IMR-90 (cell line): ENCODE results near the gene PPHLN1. TPM values are rescaled to one million over a fixed set of nuclear protein-coding genes. Genes with fewer than 3 reads are reported as not detected.

ENCODE experiments used
- ATAC-seq: fragments of 200-7000 bp; cut with Tn5 transposase; 2 replicates; pipeline ENCODE4 v1.9.1; 2020; ENCODE audit warnings: low read depth, mild to moderate bottlenecking, moderate library complexity
- BruUV-seq: library from RNA; stranded (reverse); fragments of 400-500 nt; replicated peaks from 2 replicates; lab custom pipeline; 2021; lab: Mats Ljungman, UMichigan
- CTCF ChIA-PET: fragments of 300-600 bp; formaldehyde crosslinking; extraction: SDS; loops from one replicate; lab custom pipeline; 2021; ENCODE audit warnings: antibody characterized with exemption; lab: Yijun Ruan, JAX
- POLR2A ChIA-PET: fragments of 300-600 bp; sonication (Branson Sonifier 250); formaldehyde crosslinking; loops from one replicate; lab custom pipeline; 2022; ENCODE audit warnings: antibody characterized with exemption; ENCODE audit not compliant: unreplicated experiment; lab: Charles Lee
- DNase-seq: peaks from one replicate; pipeline ENCODE4 v3.0.0; 2013
- H2AFZ ChIP-seq: replicated peaks from 2 replicates; pipeline ENCODE3; 2013; ENCODE audit warnings: low read length, mild to moderate bottlenecking; ENCODE audit not compliant: poor library complexity
- H2AK5ac ChIP-seq: 2 replicates; pipeline ENCODE4 v1.6.1; 2013; ENCODE audit warnings: low read depth, low read length, inconsistent platforms
- H2AK9ac ChIP-seq: replicated peaks from 2 replicates; pipeline ENCODE3; 2013; ENCODE audit warnings: mild to moderate bottlenecking, low read depth, low read length, moderate library complexity; ENCODE audit not compliant: poor library complexity
- H2BK120ac ChIP-seq: 2 replicates; pipeline ENCODE4 v1.6.1; 2013; ENCODE audit warnings: low read depth, low read length, inconsistent platforms
- H2BK15ac ChIP-seq: 3 replicates; pipeline ENCODE4 v1.6.1; 2013; ENCODE audit warnings: low read depth, low read length, inconsistent platforms
- H2BK20ac ChIP-seq: 2 replicates; pipeline ENCODE4 v1.6.1; 2013; ENCODE audit warnings: low read depth, mild to moderate bottlenecking, inconsistent platforms, low read length, moderate library complexity
- H2BK5ac ChIP-seq: 2 replicates; pipeline ENCODE4 v1.6.1; 2013; ENCODE audit warnings: mild to moderate bottlenecking, low read depth, low read length, inconsistent platforms; ENCODE audit not compliant: poor library complexity, severe bottlenecking
- H3K14ac ChIP-seq: replicated peaks from 2 replicates; pipeline ENCODE4 v1.6.1; 2013; ENCODE audit warnings: low read depth, low read length, inconsistent platforms
- H3K18ac ChIP-seq: 2 replicates; pipeline ENCODE4 v1.6.1; 2013; ENCODE audit warnings: low read depth, low read length, control low read depth
- H3K23ac ChIP-seq: 2 replicates; pipeline ENCODE4 v1.6.1; 2013; ENCODE audit warnings: low read depth, low read length, inconsistent platforms
- H3K27ac ChIP-seq: 2 replicates; pipeline ENCODE4 v1.5.1; 2013; ENCODE audit warnings: mild to moderate bottlenecking, control low read depth, low read length; ENCODE audit not compliant: insufficient read depth
- H3K27me3 ChIP-seq: 2 replicates; pipeline ENCODE4 v1.6.1; 2013; ENCODE audit warnings: low read length; ENCODE audit not compliant: control insufficient read depth, insufficient read depth
- H3K36me3 ChIP-seq: 2 replicates; pipeline ENCODE4 v1.6.1; 2013; ENCODE audit warnings: low read length, mixed read lengths; ENCODE audit not compliant: control insufficient read depth, insufficient read depth
- H3K4ac ChIP-seq: 2 replicates; pipeline ENCODE4 v1.6.1; 2013; ENCODE audit warnings: low read depth, low read length, inconsistent platforms
- H3K4me1 ChIP-seq: 2 replicates; pipeline ENCODE4 v1.6.1; 2013; ENCODE audit warnings: low read length, mixed read lengths; ENCODE audit not compliant: control insufficient read depth, insufficient read depth
- H3K4me2 ChIP-seq: 2 replicates; pipeline ENCODE4 v1.6.1; 2013; ENCODE audit warnings: low read depth, mild to moderate bottlenecking, control low read depth, low read length, moderate library complexity
- H3K4me3 ChIP-seq: 2 replicates; pipeline ENCODE4 v1.5.1; 2013; ENCODE audit warnings: low read depth, mild to moderate bottlenecking, control low read depth, low read length, moderate library complexity; ENCODE audit not compliant: insufficient read depth
- H3K56ac ChIP-seq: 2 replicates; pipeline ENCODE4 v1.6.1; 2013; ENCODE audit warnings: low read length, inconsistent platforms; ENCODE audit not compliant: insufficient read depth; ENCODE audit errors: extremely low read depth
- H3K79me1 ChIP-seq, 2 experiments: 2 replicates each; pipeline ENCODE4 v1.6.1; 2013; ENCODE audit warnings: low read length in 2 of 2, inconsistent platforms in 1 of 2, low read depth in 1 of 2
- H3K9ac ChIP-seq: 2 replicates; pipeline ENCODE4 v1.6.1; 2013; ENCODE audit warnings: low read depth, low read length, control low read depth
- H3K9me1 ChIP-seq: 2 replicates; pipeline ENCODE4 v1.6.1; 2013; ENCODE audit warnings: low read length, inconsistent platforms; ENCODE audit not compliant: insufficient read depth
- H3K9me3 ChIP-seq: 2 replicates; pipeline ENCODE4 v1.6.1; 2013; ENCODE audit warnings: low read length; ENCODE audit not compliant: control insufficient read depth, insufficient read depth
- H4K20me1 ChIP-seq: 2 replicates; pipeline ENCODE4 v1.6.1; 2013; ENCODE audit warnings: low read length, inconsistent platforms; ENCODE audit not compliant: insufficient read depth
- H4K5ac ChIP-seq: 2 replicates; pipeline ENCODE4 v1.6.1; 2013; ENCODE audit warnings: mild to moderate bottlenecking, low read depth, low read length, control low read depth
- H4K8ac ChIP-seq, 2 experiments: 2 replicates each; pipeline ENCODE4 v1.6.1; 2013; ENCODE audit warnings: low read depth in 2 of 2, low read length in 2 of 2, control low read depth in 1 of 2, inconsistent platforms in 1 of 2
- H4K91ac ChIP-seq: 2 replicates; pipeline ENCODE4 v1.6.1; 2013; ENCODE audit warnings: low read depth, low read length, inconsistent platforms; ENCODE audit not compliant: insufficient read depth
- CHD1 ChIP-seq: IDR thresholded peaks from 2 replicates; pipeline ENCODE4 v1.6.1; 2012; ENCODE audit warnings: low read depth, low read length, improper control_type of control experiment
- FOS ChIP-seq: fragments of 150-350 bp; IDR thresholded peaks from 2 replicates; pipeline ENCODE4 v1.6.1; 2016; ENCODE audit warnings: low read depth, low read length
- MAZ ChIP-seq: IDR thresholded peaks from 2 replicates; pipeline ENCODE4 v1.6.1; 2012; ENCODE audit warnings: low read depth, mild to moderate bottlenecking, low read length, improper control_type of control experiment, moderate library complexity, borderline replicate concordance
- NFE2L2 ChIP-seq: fragments of 150-350 bp; IDR thresholded peaks from 2 replicates; pipeline ENCODE4 v1.6.1; 2016; ENCODE audit warnings: low read depth, mild to moderate bottlenecking, low read length
- RCOR1 ChIP-seq: IDR thresholded peaks from 2 replicates; pipeline ENCODE4 v1.6.1; 2012; ENCODE audit warnings: mild to moderate bottlenecking, low read length, improper control_type of control experiment; ENCODE audit not compliant: insufficient replicate concordance
- WGBS, 2 experiments: methylation state at CpG; one replicate each; pipeline versions ENCODE4 v1.1.5 to v1.1.7; 2013; ENCODE audit warnings: missing lambda C conversion rate in 2 of 2; ENCODE audit not compliant: insufficient read length in 1 of 2; ENCODE audit errors: extremely low coverage in 2 of 2; 5-methylcytosine and 5-hydroxymethylcytosine counted together
- dilution Hi-C: fragments of 300-500 bp; cut with HindIII; formaldehyde crosslinking; loops from one replicate; pipeline ENCODE4 v1.14.3; 2018; ENCODE audit warnings: low sequenced_read_pairs; ENCODE audit not compliant: unreplicated experiment
- in situ Hi-C: fragments of 300-500 bp; cut with MboI; formaldehyde crosslinking; loops from 3 replicates; pipeline ENCODE4 v1.14.3; 2019; ENCODE audit warnings: low sequenced_read_pairs, inconsistent platforms, mixed read lengths
- intact Hi-C: fragments of 100-400 bp; cut with micrococcal nuclease; formaldehyde crosslinking; loops from 2 replicates; pipeline ENCODE4 v1.10.0; 2022
- polyA plus RNA-seq, 3 experiments: library from polyadenylated mRNA; depleted of rRNA; stranded (reverse); fragments of >200 nt; gene quantifications; 2 replicates each; pipeline ENCODE4 v1.2.3, GENCODE V29; 2012; ENCODE audit warnings: low replicate concordance in 1 of 3
- total RNA-seq: library from RNA; depleted of rRNA; stranded (reverse); fragments of >200 nt; gene quantifications from 2 replicates; pipeline ENCODE4 v1.2.3, GENCODE V29; 2012
- TF ChIP-seq, protein P1 (sequence below): fragments of 150-350 bp; IDR thresholded peaks from 2 replicates; pipeline ENCODE4 v1.6.1; 2017; ENCODE audit warnings: mild to moderate bottlenecking, antibody characterized with exemption, low read length, low read depth
- TF ChIP-seq, protein P2 (sequence below): fragments of 150-350 bp; IDR thresholded peaks from 2 replicates; pipeline ENCODE4 v1.6.1; 2016; ENCODE audit warnings: low read depth, mild to moderate bottlenecking, low read length, moderate library complexity, borderline replicate concordance

The PPHLN1 gene
- total and polyA plus RNA-seq, 2 of the 4 experiments (the other 2 are of a cell fraction) = 50.7 to 54.3 TPM

DNA sequence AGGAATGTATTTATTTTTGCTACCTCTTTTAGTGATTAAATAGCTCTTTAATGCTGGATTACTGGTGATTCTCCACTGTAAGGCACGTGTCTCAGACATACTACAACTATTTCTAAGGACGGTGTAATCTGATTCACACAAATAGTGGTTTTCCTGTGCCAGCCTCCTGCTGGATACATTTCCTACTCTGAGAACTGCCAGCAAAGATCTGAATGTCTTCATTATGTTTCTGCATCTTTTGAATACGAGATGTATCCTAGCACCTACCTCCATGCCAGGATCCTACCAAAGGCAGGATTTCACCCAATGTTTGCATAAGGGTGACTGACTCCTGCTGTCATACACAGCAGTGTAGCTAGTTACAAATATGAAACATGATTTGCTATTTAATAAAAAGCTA is 143.0 kb downstream of the PPHLN1 start:
- no peak overlapping the region for H3K18ac ChIP-seq
- TF ChIP-seq, protein P1, sequence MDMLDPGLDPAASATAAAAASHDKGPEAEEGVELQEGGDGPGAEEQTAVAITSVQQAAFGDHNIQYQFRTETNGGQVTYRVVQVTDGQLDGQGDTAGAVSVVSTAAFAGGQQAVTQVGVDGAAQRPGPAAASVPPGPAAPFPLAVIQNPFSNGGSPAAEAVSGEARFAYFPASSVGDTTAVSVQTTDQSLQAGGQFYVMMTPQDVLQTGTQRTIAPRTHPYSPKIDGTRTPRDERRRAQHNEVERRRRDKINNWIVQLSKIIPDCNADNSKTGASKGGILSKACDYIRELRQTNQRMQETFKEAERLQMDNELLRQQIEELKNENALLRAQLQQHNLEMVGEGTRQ = no peak
- TF ChIP-seq CHD1 = no peak
- TF ChIP-seq NFE2L2 = no peak
- TF ChIP-seq RCOR1 = no peak
- TF ChIP-seq MAZ = no peak
- no peak for TF ChIP-seq FOS
- TF ChIP-seq, protein P2, sequence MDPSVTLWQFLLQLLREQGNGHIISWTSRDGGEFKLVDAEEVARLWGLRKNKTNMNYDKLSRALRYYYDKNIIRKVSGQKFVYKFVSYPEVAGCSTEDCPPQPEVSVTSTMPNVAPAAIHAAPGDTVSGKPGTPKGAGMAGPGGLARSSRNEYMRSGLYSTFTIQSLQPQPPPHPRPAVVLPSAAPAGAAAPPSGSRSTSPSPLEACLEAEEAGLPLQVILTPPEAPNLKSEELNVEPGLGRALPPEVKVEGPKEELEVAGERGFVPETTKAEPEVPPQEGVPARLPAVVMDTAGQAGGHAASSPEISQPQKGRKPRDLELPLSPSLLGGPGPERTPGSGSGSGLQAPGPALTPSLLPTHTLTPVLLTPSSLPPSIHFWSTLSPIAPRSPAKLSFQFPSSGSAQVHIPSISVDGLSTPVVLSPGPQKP = no peak
- H2AK9ac ChIP-seq = no peak overlapping the region
- dilution Hi-C loops = no loop called here
- no peak overlapping the region for H3K9ac ChIP-seq
- no CpG with 5 or more reads among the region's 3 CpGs for WGBS, 2 experiments
- no peak overlapping the region for H3K4me3 ChIP-seq
- H2BK20ac ChIP-seq = no peak overlapping the region
- no peak overlapping the region for H3K56ac ChIP-seq
- 0 out of 2 replicates have a peak overlapping the region, but pooled peaks have one; percentile 21 for H3K14ac ChIP-seq
- H2BK15ac ChIP-seq = no peak overlapping the region
- H3K23ac ChIP-seq = no peak overlapping the region
- DNase-seq = no peak
- peaks cover 6% of the 10 kb centered on the region for H3K4me1 ChIP-seq
- no peak overlapping the region for H2BK120ac ChIP-seq
- CTCF ChIA-PET = no interaction called here
- H3K4me2 ChIP-seq = no peak overlapping the region
- POLR2A ChIA-PET = no interaction called here
- H3K4ac ChIP-seq = no peak overlapping the region
- no peak overlapping the region for H2AK5ac ChIP-seq
- no peak for ATAC-seq
- no peaks in the 10 kb centered on the region for H3K9me3 ChIP-seq
- H3K9me1 ChIP-seq = peaks cover 11% of the 10 kb centered on the region; the same call in 1 of the 2 replicates
- H3K27me3 ChIP-seq = no peaks in the 10 kb centered on the region
- intact Hi-C loops = no loop called here
- no peak overlapping the region for H2BK5ac ChIP-seq
- no peak overlapping the region for H3K27ac ChIP-seq
- no TSS peak for BruUV-seq
- no peaks in the 10 kb centered on the region for H4K20me1 ChIP-seq
- no peak overlapping the region for H4K8ac ChIP-seq
- in situ Hi-C loops = no loop called here
- H3K36me3 ChIP-seq = peaks cover 30% of the 10 kb centered on the region
- no peak overlapping the region for H4K91ac ChIP-seq
- H2AFZ ChIP-seq = no peak overlapping the region
- peaks cover 3 to 54% of the 10 kb centered on the region in 2 experiments; a peak in 3 of 4 replicates for H3K79me1 ChIP-seq
- H4K5ac ChIP-seq = no peak overlapping the region
